ENCODE data around the gene MYOM1.

DNA sequence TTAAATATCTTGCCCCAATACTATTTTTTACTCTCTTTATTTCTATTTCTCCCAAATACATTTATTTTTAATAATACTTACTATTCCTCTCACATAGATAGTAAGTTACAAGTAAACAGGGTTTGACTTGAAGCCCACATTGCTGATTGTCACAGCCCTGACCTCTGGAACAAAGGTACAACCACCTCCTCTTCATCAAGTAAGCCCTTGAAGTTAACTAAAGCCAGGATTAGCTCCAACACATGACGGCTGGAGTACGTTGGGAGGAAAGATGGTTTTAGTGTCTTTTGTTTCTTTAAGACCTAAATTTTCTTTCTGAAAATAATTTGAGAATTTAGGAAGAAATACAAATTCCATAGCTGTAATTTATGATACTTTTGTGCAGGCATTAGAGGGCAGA lies 949 bp downstream of the MYOM1 start:
- TF ChIP-seq, protein P1, sequence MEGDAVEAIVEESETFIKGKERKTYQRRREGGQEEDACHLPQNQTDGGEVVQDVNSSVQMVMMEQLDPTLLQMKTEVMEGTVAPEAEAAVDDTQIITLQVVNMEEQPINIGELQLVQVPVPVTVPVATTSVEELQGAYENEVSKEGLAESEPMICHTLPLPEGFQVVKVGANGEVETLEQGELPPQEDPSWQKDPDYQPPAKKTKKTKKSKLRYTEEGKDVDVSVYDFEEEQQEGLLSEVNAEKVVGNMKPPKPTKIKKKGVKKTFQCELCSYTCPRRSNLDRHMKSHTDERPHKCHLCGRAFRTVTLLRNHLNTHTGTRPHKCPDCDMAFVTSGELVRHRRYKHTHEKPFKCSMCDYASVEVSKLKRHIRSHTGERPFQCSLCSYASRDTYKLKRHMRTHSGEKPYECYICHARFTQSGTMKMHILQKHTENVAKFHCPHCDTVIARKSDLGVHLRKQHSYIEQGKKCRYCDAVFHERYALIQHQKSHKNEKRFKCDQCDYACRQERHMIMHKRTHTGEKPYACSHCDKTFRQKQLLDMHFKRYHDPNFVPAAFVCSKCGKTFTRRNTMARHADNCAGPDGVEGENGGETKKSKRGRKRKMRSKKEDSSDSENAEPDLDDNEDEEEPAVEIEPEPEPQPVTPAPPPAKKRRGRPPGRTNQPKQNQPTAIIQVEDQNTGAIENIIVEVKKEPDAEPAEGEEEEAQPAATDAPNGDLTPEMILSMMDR (IDR thresholded peaks at IDR 0.05): no peak
- TF ChIP-seq POLR2A (IDR thresholded peaks at IDR 0.05): no peak
